Activated CD8-positive, alpha-beta memory T cell treated with anti-CD3 and anti-CD28 coated beads for 1 hour (primary cell): Measurements from ENCODE around the gene GFOD1.
"Not testable (repeated sequence)": the region's sequence is repeated elsewhere in the genome, so short reads cannot be mapped to it uniquely, and the experiment has no call there.

Source experiments
- DNase-seq, 2 donors: peaks; one replicate each; pipeline ENCODE4 v3.0.0-alpha.2; 2020; ENCODE audit warnings: low read depth in 1 of 2; ENCODE audit errors: extremely low read depth in 1 of 2

GFOD1 gene

DNA sequence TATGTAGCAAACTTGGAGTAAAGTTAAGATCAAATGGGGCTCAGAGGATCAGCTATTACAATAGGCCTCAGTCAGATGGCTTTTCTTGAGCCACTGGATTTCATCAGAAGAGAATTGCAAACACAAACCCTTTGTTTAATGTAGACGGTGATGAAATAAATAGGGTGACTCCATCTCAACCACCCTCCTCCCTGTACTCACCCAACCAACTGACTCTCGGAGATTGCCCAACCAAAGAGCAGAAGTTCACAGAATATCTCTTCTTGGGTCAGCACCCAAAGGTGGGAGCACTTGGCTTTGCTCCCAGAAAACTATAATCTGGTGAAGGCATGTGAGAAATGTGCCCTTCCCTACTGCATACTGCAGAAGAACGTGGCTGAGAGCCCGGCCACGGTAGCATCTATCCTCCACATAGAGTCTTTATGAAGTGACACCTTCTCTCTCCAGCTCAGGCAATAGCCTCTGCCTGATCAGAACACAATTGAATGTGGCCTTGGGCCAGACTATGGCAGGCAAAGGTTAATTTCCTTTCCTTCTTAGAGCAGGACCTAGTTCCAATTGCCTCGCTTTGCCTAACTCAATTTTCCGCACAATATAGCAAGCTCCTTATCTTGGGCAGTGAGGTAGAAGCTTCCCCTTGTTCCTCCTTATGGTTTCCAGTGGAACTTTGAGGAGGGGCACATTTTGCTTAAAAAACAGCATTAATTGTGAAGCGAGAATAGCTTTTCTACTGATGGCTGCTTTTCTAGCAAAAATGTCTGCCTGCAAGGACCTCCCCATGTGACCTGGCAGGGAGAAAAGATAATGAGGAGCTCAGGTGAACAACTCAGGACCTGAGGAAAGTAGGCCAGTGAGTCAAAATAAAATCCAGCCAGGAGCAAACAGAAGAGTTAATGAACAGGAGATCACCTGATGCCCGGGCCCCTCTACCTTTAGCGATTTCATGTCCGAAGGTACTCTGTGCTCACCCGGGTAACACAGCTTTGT, 79.4 kb downstream of the GFOD1 start:
- DNase-seq: no peak

DNA sequence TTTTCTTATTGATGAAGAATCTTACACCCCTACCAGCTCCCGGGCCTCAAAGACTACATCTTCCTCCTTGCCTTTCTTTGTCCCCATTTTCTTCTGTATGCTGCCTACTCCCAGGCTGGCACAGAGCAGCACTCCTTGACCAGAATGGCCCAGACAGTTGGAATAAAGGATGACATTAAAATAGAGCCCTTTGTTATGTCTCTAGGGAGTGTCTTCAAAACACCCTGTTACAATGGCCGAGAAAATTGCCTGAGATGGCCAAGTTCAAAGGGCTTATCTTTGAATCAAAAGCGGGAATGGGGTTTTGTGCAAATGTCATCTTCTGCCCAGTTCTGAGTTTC, 80.1 kb downstream of the GFOD1 start:
- no peak for DNase-seq

DNA sequence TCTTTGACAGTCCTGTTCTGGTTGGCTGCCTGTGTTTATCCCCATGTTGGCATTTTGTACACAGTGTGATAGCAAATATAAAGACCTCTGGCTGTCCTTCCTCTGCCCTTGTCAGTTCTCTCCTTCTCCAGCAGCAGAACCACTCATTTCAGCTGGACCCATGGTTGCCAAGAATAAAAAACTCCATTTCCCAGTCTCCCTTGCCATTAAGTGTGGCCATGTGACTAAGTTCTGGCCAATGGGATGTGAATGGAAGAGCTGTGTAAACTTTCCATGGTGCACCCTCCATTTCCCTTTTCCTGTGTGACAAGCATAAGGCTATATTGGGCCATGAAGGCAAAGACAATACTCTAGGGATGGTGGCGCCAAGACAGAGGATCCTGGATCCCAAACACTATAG, 80.6 kb downstream of the GFOD1 start:
- DNase-seq: no peak

DNA sequence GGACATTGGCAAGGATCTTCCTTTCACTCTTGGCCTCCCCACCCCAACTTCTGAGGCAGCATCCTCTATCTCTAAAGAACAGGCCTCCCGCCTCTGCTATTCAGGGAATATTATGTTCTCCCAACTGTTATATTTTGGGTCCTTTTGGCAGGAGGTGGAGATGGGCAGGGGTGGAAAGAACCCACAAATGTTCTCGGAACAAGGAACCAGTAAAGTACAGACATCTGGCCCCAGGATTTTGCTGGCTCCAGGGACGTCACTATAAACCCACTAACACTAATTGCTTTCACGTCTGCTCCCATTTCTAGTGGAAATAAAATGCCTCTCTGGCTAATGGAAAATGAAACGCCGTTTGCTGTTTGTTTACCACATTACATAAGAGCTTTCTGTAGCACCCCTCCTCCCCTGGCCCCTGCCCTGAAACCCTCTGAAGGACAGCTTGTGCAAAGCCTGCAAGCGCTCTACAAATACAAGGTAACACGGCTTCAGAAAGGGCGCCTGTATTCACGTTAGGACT, 81.4 kb downstream of the GFOD1 start:
- no peak for DNase-seq

DNA sequence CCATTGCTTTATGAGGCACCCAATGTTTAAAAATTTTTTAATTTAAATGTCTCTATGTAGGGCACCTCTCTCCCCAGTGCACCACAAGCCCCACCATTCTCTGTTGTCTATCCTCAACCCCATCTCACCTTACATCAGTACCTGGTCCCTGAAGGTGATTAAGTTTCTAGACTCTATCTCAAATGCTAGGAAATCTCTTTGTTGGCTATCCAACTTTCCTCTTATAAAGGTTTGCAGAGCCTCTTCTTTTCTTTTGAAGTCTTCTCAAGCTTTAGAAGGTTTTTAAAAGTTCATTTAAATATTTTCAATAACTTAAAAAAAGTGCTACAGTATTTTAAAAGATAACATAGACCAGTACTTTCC, 82.5 kb downstream of the GFOD1 start:
- DNase-seq: no peak

DNA sequence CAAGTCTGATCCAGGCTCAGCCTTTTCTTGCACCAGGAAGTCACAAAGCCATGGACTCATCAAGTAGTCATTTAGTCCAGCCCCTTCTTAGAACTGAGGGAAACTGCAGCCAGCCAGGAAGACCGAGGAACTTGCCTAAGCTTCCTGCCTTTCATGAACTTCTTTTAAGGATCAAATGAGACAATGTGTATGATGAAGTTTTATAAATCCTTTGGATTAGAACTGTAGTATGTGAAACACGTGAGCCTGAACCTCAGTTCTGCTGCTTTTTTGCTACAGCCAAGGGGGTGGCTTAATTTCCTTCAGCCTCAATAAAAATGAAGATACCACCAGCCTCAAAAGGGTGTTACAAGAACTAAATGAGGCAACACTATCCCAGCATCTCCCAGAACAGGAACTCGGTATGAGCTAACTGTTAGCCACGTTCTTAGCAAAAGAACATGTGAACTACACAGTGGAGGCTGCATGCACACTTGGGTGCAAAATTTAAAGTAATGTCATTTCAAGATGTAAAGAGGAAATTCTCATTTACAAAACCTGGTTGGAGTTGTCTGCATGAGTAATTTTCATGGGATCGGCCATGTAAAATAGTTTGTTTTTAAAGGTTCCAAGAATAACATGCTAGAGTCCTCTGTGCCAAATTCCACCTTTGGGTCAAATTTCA, 83.0 kb downstream of the GFOD1 start:
- DNase-seq: no peak

DNA sequence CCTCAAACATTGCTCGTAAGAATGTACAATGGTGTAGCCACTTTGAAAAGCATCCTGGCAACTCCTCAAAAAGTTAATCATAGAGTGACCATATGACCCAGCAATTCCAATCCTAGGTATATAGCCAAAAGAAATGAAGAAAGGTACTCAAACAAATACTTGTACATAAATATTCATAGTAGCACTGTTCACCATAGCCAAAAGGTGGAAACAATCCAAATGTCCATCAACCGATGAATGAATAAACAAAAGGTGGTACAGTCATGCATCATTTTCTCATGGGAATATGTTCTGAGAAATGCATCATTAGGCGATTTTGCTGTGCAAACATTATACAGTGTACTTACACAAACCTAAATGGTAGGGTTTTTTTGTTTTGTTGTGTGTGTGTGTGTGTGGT, 84.7 kb downstream of the GFOD1 start:
- DNase-seq: no peak

DNA sequence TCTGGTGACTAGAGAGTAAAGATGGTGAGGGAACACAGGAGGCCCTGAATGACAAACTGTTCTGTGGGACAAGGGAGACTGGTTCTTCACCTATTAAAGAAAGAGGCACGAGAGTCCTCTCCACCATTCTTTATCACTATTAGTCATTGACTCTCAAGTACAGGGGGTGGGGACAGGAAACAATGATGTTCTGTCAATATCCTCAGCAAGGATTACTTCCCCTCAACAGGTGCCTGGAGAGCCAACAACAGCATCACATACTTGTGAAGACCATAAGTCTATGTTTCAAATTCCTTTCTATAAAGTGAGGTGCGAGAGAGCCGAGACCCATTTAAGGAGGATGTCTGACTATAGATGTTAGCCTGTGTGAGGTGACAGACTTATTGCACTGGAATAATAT, 86.6 kb downstream of the GFOD1 start:
- DNase-seq: no peak

DNA sequence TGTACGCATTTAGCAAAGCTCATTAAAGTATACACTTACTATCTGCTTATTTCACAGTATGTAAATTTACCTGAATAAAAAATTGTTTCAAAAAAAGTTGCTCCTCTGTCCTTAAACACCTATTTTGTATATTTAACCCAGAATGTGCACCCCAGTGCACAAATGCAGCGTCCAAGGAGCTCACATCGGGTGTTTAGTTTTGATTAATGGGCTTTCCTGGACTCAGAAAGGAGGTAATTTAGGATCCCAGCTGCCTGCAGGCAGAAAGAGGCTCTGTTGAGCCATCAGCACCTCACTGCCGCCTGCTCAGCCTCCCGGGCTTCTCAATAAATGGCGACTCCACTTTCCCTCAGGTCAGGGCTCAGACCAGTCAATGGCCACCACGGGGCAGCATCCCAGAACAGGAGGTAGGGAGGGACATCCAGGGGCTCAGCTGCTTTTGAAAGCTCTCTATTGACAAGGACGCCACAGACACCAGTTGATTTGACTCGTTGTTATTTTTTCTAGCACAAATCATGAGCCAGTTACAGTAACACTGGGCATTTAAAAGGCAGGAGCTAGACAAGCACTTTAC, 88.9 kb downstream of the GFOD1 start:
- no peak for DNase-seq

DNA sequence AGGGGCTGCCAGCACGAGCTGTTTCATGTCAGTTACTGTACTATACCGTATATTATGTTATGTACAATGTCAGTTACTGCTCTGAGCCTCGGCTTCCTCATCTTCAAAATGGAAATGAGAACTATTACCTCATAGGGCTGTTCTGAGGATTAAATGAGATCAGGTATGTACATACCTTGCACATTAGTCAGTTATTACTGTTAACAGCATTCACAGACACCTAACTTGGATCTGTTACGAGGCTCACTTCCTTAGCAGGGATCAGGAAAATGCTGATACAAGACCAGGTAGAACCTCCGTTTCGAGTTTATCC, 89.4 kb downstream of the GFOD1 start:
- DNase-seq: no peak

DNA sequence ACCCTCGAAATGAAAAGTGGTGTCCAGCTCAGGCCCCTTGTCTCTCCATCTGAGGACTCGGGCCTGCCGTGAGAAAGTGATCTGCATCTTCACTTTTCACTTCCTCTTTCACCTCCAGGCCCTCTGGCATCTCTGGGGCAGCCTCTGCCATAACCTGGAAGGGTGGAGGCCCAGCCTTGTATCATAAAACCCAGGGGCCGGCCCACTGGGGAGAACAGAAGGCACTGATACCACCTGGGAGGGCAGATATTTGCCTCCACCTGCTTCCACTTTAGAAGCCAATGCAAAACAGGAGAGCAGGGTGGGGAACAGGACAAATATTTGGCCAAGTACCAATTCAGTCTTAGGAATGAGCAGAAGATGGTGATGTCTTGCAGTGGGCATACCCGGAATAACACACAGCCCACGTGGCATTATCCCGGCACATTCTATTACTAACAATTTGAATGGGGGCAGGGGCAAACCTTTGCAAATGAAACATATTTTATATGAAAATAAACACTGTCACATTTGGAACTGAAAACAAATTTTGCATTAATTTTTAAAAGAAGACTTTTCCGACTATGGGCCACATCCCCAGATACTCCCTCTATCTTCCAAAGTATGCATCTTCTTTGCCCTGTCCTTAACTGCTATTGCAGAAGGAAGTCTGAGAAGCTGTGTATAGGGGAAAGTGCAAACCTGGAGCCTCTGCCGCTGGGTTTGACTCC, 89.9 kb downstream of the GFOD1 start:
- no peak for DNase-seq

DNA sequence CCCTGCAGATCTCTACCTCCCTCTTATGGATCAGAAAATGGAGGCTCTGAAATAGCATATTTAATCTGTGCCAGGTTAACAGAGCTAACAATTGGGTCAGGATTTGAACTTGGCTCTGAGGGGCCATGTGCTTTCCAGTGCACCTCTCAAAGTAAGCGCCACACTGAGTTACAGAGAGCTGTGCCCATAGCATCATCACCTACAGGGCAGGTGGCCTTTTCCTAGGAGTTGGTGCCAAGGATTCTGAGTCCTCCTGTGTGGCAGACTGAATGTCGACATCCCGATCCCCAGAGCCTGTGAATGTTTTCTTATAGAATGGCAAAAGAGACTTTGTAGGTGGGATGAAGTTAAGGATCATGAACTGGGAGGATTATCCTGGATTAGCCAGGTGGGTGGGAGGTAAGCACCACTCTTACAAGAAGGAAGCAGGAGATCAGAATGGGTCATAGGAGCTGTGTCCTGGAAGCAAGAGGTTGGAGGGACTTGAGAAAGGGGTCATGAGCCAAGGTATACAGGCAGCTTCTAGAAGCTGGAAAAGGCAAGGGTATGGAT, 91.1 kb downstream of the GFOD1 start:
- no peak for DNase-seq

DNA sequence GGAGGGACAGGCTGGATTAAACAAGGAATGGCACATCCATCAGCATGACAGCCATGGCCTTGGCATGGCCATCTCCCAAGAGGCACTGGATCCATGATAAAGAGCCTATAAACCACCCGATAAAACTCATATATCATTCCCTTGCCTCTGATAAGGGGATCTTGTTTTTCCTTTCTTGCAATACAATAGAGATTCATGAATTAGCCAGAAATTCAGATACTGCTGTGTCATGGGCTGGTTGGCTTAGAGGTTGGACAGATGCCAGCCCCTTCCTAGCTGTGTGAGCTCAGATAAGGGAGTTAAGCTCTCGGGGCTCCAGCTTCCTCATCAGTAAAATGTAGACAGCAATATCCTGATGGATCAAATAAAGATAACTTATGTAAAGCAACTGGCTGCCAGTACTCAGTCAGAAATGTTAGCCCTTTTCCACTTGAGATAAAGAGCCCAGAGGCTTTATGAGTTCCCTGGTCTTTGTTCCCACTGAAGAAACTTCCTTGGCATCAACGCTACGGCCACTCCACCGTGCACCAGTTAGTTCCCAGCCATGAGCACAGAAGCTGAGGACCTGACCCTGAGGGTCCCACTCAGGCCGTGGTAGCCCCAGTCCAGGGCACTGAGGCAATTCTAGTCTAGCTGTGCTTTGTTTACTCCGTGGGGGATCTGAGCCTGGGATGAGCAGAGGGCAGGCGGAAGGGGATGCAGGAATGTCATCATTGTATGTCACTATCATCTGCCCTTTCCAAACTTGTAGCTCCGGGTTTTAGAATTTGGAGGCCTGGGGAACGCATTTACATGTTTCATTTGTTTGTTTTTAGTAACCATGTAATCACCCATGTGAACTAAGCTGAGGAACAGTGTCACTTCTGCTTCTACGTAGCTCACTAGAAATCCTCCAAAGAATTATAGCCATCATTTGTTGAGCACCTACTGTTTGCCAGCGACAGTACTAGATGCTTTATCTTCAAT, 91.8 kb downstream of the GFOD1 start:
- no peak for DNase-seq

DNA sequence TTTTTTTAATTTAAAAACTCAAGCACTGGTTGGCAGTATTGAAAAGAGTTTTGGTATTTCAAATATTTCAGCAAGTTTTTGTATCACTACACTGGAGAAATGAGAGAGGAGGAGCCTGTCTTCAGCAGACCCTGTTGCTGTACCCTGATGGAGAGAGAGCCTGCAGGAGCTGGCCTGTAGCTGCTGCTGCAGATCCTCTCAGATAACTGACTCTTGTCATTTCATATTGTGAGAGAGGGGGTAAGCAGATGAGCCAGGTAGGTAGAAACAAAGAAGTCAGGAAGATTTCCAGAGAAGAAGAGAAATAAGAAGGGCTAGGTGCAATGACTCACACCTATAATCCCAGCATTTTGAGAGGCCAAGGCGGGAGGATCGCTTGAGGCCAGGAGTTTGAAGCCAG, 94.9 kb downstream of the GFOD1 start:
- no peak for DNase-seq

DNA sequence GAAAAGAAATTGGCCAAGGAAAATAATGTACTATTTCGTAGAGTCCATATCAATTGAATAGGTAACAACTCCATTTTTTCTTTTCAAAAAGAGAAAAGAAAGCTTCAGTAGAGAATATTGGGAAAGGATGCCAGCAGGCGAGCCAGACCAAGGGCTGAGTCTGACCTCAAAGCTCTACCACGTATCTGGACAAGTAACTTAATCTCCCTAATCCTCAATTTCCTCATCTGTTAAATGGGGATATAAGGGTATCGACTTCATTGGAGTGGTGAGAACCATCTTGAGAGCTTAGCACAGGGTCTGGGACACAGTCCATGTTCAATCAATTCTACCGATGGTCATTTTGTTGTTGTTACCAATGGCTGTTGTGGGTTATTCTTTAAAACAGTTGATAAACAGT, 95.9 kb downstream of the GFOD1 start:
- no peak for DNase-seq

DNA sequence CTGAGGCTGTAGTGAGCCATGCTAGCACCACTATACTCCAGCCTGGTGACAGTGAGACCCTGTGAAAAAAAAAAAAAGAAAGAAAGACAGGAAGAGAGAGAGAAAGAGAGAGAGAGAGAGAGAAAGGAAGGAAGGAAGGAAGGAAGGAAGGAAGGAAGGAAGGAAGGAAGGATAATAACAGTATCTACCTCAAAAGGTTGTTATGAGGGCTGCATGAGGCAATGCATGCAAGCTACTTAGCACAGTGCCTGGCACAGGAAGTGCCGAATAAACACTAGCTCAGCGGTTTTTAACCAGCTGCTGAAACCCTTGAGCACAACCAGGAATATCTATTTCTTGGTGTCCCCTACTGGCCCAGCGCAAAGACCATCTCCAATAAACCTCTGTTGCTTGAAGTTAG, 96.7 kb downstream of the GFOD1 start:
- no peak for DNase-seq

DNA sequence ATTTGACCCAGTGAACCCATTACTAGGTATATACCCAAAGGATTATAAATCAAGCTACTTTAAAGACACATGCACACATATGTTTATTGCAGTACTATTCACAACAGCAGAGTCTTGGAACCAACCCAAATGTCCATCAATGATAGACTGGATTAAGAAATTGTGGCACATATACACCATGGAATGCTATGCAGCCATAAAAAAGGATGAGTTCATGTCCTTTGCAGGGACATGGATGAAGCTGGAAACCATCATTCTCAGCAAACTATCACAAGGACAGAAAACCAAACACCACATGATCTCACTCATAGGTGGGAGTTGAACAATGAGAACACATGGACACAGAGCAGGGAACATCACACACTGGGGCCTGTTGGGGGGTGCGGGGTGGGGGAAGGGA, 98.2 kb downstream of the GFOD1 start:
- DNase-seq: not testable (repeated sequence)

DNA sequence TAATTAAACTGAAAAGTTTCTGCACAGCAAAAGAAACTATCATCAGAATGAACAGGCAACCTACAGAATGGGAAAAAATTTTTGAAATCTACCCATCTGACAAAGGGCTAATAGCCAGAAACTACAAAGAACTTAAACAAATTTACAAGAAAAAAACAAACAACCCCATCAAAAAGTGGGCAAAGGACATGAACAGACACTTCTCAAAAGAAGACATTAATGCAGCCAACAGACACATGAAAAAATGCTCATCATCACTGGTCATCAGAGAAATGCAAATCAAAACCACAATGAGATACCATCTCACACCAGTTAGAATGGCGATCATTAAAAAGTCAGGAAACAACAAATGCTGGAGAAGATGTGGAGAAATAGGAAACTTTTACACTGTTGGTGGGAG, 98.6 kb downstream of the GFOD1 start:
- not testable (repeated sequence) for DNase-seq

DNA sequence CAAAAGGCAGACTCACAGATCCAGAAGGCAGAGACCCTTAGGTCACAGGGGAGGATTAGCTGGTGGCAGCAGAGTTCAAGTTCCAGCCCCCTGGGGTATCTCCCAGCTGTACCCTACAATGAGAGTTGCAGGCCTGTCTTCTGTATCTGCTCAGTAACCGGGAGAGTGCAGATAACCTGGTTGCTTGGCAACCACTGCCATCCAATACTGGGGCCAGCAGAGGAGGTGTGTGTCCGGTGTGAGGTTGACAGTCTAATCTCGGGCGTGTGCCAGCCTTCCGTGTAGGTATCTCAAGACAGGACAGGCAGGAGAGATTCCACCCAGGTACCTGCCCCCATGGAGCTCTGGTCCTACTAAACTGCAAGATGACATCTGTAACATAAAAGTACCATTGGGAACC, 102.4 kb downstream of the GFOD1 start:
- no peak for DNase-seq

DNA sequence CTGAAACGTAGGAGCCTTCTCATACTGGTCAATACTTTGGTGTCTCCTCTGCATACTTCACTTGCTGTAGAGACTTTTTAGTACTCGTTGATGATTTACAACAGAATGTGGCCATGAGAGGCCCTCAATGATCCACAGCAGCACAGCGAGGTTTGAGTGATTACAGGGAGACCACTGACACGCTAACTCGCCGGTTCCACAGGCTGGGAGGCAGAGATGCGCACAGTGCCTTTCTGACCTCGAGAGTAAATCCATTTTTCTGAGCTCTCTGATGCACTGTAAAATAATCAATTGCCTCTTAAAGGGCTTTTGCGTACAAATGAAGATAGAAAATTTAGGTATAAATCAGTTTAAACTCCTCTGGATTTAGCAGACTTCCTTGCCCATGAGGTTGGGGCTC, 102.9 kb downstream of the GFOD1 start:
- DNase-seq: no peak
